ENCODE data around the gene CREG1.

CREG1 gene

DNA sequence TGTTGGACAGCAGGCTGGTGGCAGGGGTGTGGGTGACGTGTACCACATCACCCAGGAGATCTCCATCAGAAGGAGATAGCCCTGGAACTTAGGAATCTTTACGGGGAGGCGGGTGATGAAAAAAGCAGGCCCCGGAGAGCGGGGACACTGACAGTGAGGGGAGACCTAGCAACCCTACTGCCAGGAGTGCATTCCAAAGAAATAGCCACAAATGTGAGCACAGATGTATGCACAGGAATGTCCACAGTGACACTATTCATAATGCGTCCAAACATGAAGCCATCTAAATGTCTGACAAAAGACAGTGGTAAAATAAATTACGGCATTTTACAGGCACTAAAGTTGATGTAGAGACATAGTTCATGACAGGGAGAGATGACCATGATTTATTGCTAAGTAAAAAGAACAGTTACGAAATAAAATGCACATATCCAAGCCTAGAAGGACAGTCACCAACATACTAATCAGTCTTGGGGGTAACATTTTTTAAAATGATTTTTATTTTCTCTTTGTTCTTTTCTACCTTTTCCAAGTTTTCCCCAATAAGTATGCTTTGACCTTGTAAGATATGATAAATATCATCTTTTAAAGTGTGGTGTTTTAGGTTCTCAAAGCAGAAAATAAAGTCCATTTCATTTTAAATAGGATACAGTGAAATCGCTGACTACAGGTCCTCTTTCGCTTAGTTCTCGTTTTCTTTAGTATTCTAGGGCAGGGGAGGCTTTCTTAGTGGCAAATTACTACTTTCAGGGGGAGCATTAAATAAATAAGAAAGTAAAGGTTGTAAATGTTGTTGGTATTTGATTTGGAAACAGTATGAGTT is 56.6 kb downstream of the CREG1 start:
- no peak for DNase-seq (ENCODE audit: low spot score)
- TF ChIP-seq CTCF (IDR thresholded peaks at IDR 0.05; ENCODE audit: extremely low read depth, missing control alignments), result no peak

- DNase-seq (ENCODE audit: low spot score), result no peak
- no peak for TF ChIP-seq CTCF (IDR thresholded peaks at IDR 0.05; ENCODE audit: extremely low read depth, missing control alignments)
Measured at GRCh38 chr1:167493372-167493771, 60.2 kb downstream of the CREG1 start.

- TF ChIP-seq CTCF (IDR thresholded peaks at IDR 0.05; ENCODE audit: extremely low read depth, missing control alignments), result no peak
- no peak for DNase-seq (ENCODE audit: low spot score)
Measured at GRCh38 chr1:167492481-167492910, 61.1 kb downstream of the CREG1 start.

- DNase-seq (ENCODE audit: low spot score), result no peak
- TF ChIP-seq CTCF (IDR thresholded peaks at IDR 0.05; ENCODE audit: extremely low read depth, missing control alignments), result no peak
Measured at GRCh38 chr1:167491586-167492461, 61.7 kb downstream of the CREG1 start.

Measured in GM20000 (cell line).